NT2/D1 (cell line): ENCODE measurements around the gene SNRPA1.

ENCODE experiments used
- YY1 ChIP-seq: IDR thresholded peaks from 2 replicates; pipeline ENCODE4 v1.6.1; 2011; ENCODE audit not compliant: insufficient read length, insufficient read depth
- ZNF274 ChIP-seq: IDR thresholded peaks from 2 replicates; pipeline ENCODE4 v1.6.1; 2011; ENCODE audit warnings: mild to moderate bottlenecking, low read depth, low read length

GRCh38 chr15:101237251-101237650 lies 57.8 kb downstream of the SNRPA1 start:
- TF ChIP-seq YY1 (no peak), ZNF274 (no peak)
